Measurements from ENCODE around the gene HSPH1.

The HSPH1 gene

DNA sequence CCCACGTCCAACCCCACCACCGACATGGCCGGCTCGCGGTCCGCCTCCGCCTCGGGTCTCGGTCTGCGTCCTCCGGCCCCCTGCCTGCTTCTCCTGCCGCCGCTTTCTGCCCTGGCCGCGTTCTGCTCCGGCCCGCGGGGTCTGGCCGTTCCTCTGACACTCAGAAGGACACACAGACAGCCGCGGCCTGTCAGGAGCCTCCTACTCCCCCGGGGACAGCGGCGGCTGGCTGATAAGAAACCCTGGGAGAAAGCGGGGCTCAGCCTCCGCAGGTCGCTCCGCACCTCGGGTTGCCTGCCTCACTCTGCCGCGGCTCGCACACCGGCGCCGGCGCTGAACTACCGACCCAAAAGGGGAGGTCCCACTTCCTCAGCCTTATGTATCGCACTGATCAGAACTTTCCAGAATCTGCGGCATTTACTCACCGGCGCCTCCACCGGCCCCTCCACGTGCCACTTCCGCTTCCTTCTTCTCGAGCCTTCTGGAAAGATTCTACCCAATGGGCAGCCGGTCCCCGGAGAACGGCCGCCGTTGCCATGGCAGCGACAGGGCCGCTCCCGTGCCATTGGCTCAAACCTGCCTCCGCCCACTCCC lies at the start of gene HSPH1:
HSPH1 (minus strand) TSS at position 348 of the 594 bp plus-strand sequence; CDS start at position 26, 322 bp downstream.
- peak within 1 kb of the TSS; percentile 89 for H3K9ac ChIP-seq (ENCODE audit: low read length)
- no peaks in the 10 kb centered on the region for H3K27me3 ChIP-seq (ENCODE audit: control insufficient read depth, insufficient read depth, low read length)
- H3K27ac ChIP-seq (ENCODE audit: low read length), result peak within 1 kb of the TSS; percentile 80
- no peaks in the 10 kb centered on the region for H3K9me3 ChIP-seq (ENCODE audit: control insufficient read depth, low read depth, low read length)
- H3K4me1 ChIP-seq (ENCODE audit: control insufficient read depth, low read depth, low read length), result peaks cover 16% of the 10 kb centered on the region
- peak within 1 kb of the TSS; percentile 93 for H3K4me3 ChIP-seq (ENCODE audit: low read length)
- peaks cover 15% of the 10 kb centered on the region for H3K36me3 ChIP-seq (ENCODE audit: control insufficient read depth, low read depth, low read length)

DNA sequence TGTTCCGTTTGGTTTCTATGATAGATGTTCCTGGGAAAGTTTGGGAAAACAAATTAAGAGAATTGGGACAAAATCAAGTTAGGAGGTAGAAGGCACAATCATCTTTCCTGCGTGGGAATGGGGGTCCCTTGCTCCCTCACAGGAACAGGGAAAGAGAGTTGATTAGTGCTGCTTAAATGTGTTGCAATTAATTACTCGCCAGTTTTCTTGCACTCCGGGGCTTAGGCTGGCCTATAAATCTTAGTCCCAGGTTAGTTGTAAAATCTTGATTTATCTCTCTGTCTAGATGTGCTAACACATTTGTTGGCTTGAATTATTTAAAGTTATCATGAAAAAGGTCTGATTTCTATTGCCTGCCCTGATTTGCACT lies 48.1 kb upstream of the HSPH1 start:
- no peak overlapping the region for H3K4me3 ChIP-seq (ENCODE audit: low read length)
- no peak overlapping the region for H3K27ac ChIP-seq (ENCODE audit: low read length)

DNA sequence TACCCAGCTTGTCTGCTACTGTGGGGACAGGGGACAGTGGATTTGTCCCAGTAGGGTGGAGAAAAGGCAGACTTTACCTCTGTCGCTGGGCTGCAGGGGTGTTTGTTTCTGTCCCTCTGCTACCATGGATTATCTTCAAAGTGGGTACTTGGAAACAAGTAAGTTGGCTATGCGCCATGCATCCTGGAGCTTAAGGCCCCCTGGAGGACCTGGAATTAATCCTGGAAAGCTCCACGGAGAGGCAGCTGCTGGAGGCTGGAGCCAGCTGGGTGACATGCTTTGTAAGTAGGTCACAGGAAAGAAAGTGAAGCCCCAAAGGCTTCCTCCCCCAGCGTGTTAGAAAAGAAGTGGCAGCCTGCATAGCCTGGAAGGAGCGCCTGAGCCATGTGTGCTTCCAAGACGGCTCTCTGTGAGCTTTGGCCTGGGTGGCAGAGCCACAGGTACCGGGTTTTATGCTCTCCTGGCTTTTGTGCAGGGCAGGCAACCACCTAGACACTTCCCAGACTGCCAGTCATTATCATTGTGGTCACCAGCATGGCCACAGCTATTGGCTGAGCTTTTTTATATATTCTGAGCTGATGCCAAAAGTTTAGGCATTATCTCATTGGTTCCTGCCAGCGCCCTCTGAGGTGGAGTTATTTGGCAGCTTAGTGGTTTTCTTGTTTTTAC lies 47.6 kb upstream of the HSPH1 start:
- Histone ChIP-seq H3K27me3 (ENCODE audit: control insufficient read depth, insufficient read depth, low read length) (no peaks in the 10 kb centered on the region), H3K9ac (ENCODE audit: low read length) (no peak overlapping the region), H3K27ac (ENCODE audit: low read length) (no peak overlapping the region), H3K36me3 (ENCODE audit: control insufficient read depth, low read depth, low read length) (no peaks in the 10 kb centered on the region), H3K4me3 (ENCODE audit: low read length) (no peak overlapping the region), H3K9me3 (ENCODE audit: control insufficient read depth, low read depth, low read length) (no peaks in the 10 kb centered on the region), H3K4me1 (ENCODE audit: control insufficient read depth, low read depth, low read length) (peaks cover 18% of the 10 kb centered on the region)

More for the DNA sequence above, 48.1 kb upstream of the HSPH1 start:
- H3K36me3 ChIP-seq (ENCODE audit: control insufficient read depth, low read depth, low read length), result no peaks in the 10 kb centered on the region
- H3K4me1 ChIP-seq (ENCODE audit: control insufficient read depth, low read depth, low read length), result peaks cover 18% of the 10 kb centered on the region
- no peaks in the 10 kb centered on the region for H3K27me3 ChIP-seq (ENCODE audit: control insufficient read depth, insufficient read depth, low read length)
- no peak overlapping the region for H3K9ac ChIP-seq (ENCODE audit: low read length)
- H3K9me3 ChIP-seq (ENCODE audit: control insufficient read depth, low read depth, low read length), result no peaks in the 10 kb centered on the region

DNA sequence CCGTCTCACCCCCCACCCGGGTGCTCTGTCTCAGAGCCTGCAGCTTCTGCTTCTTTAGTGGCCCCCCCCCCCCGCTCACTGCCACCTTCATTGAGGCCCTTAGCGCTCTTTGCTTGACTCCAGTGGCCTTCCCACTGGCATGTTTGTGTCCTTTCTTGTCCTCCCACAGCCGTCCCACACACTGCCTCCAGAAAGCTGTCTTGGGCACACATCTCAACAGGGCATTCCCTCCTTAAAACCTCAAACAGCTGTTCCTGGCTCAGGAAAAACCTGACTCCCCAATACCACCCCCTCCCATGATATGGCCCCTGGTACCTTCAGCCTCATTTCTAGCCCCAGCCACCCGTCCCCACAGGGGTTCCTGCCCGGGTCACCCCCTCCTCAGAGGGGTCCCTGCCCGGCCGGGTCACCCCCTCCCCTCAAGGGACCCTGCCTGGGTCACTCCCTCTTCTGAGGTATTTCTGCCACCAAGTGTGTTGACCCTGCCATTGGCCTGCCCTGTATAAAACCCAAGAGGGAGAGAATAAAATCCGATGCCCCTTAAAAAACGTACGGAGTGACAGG lies 46.9 kb upstream of the HSPH1 start:
- H3K27me3 ChIP-seq (ENCODE audit: control insufficient read depth, insufficient read depth, low read length), result no peaks in the 10 kb centered on the region
- no peaks in the 10 kb centered on the region for H3K9me3 ChIP-seq (ENCODE audit: control insufficient read depth, low read depth, low read length)
- H3K9ac ChIP-seq (ENCODE audit: low read length), result no peak overlapping the region
- peaks cover 15% of the 10 kb centered on the region for H3K4me1 ChIP-seq (ENCODE audit: control insufficient read depth, low read depth, low read length)
- no peak overlapping the region for H3K27ac ChIP-seq (ENCODE audit: low read length)
- H3K4me3 ChIP-seq (ENCODE audit: low read length), result no peak overlapping the region
- no peaks in the 10 kb centered on the region for H3K36me3 ChIP-seq (ENCODE audit: control insufficient read depth, low read depth, low read length)

DNA sequence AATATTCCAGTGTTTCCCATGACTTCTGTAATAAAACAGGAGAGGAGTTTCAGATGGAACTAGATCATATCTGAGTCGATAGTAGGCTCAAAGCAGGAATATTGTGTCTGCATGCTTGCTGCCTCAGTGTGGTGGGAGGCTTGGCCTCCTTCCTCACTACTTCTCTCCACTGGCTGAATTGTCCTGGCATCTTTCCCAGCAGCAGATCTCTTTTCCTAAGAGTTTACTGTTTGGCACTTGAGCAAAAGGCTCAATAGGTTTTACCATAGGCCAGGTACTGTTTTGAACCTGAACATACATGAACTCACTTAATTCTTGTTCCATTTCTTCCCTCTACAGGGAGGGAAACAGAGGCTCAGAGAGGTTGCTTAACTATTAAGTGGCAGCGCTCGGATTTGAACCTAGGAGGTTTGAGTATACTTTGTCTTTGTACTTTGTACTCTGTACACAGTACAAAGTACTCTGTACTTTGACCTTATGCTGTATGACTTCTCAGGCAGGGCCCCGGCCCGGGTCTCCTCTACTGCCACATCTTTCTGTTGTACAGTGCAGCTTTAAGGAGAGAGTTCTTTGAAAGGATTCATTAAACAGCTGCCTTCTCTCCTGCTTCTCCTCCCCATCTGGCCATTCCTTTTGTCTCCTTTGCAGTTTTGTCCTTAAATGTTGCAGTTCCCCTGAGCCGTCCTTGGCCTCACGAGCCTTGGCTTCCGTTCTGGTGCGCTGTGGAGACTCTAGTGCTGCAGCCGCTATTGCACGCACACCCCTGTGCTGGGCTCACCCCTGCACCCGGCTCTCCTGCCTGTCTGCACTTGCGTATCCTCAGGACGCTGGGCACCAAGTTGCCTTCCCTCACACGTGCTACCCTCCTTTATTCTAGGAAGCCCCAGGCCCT lies 46.2 kb upstream of the HSPH1 start:
- Histone ChIP-seq H3K27me3 (ENCODE audit: control insufficient read depth, insufficient read depth, low read length) (no peaks in the 10 kb centered on the region), H3K4me1 (ENCODE audit: control insufficient read depth, low read depth, low read length) (peaks cover 15% of the 10 kb centered on the region), H3K36me3 (ENCODE audit: control insufficient read depth, low read depth, low read length) (no peaks in the 10 kb centered on the region), H3K9ac (ENCODE audit: low read length) (no peak overlapping the region), H3K9me3 (ENCODE audit: control insufficient read depth, low read depth, low read length) (no peaks in the 10 kb centered on the region), H3K4me3 (ENCODE audit: low read length) (no peak overlapping the region), H3K27ac (ENCODE audit: low read length) (no peak overlapping the region)

DNA sequence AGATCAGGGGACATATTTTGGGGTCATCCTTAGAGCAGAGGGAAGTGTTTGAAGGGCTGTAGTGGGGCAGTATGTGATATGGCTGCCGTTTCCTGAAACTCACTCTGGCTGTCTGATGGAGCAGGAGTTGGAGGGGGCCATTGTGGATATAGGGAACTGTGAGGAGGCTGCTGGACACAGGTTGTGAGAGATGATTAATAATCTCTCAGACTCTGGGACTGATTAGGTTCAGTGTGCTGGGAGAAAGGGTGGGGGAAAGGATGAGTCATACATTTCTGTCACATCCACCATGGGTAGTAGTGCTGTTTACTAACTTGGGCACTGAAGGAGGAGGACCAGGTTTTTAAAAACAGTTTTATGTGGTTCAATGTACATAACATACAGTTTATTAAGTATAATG lies 42.9 kb upstream of the HSPH1 start:
- peaks cover 8% of the 10 kb centered on the region for H3K27me3 ChIP-seq (ENCODE audit: control insufficient read depth, insufficient read depth, low read length)
- H3K27ac ChIP-seq (ENCODE audit: low read length), result no peak overlapping the region
- no peak overlapping the region for H3K9ac ChIP-seq (ENCODE audit: low read length)
- H3K4me3 ChIP-seq (ENCODE audit: low read length), result no peak overlapping the region
- no peaks in the 10 kb centered on the region for H3K9me3 ChIP-seq (ENCODE audit: control insufficient read depth, low read depth, low read length)
- H3K4me1 ChIP-seq (ENCODE audit: control insufficient read depth, low read depth, low read length), result peaks cover 6% of the 10 kb centered on the region
- H3K36me3 ChIP-seq (ENCODE audit: control insufficient read depth, low read depth, low read length), result no peaks in the 10 kb centered on the region

DNA sequence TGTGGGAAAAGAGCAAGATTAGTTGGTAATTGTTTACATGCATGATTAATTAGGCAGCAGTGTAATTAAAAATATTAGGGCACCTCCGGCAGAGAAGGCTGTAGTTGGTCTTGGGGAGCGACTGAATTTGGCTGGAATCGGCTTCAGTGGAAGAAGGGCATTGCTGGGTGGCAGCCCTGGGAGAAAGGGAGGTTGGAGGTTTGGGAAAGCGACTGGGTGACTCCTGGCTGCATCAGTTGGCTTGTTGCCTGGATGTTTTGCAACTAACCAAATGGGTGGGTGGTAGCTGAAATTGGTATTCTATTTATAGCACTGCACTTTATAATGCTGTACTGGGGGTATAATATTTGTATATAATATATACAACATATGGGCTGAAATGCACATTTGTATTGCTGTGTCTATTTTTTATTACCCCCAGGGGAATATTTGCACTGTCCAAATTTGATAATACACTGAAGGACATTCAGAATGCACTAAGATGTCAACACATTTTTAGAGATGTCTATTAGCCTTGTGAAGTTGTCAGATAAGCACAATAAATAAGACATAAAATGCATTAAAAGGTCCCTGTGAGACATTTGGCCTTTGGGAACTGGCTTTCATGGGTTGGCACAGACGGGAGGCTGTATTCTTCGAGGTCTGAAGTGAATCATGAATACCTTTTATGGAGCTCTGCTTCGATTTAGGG lies 39.8 kb upstream of the HSPH1 start:
- Histone ChIP-seq H3K27ac (ENCODE audit: low read length) (no peak overlapping the region), H3K9ac (ENCODE audit: low read length) (no peak overlapping the region)

DNA sequence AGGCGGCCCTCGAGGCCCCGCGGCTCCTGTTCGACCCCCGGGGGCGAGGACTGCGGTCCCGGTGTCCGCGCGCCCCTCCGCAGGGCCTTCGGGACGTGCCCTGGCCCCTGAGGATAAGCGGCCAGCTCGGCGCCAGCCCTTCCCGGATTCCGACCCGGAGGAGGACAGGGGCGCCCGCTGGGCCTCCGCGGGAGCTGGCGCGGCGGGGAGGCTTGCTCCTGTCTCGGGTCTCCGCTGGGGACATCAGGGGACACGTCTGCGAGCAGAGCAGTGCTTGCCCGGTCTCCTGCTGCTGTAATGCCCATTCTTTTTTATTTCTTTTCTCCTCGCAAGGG lies 38.9 kb upstream of the HSPH1 start:
- no peak overlapping the region for H3K27ac ChIP-seq (ENCODE audit: low read length)
- no peaks in the 10 kb centered on the region for H3K36me3 ChIP-seq (ENCODE audit: control insufficient read depth, low read depth, low read length)
- no peaks in the 10 kb centered on the region for H3K4me1 ChIP-seq (ENCODE audit: control insufficient read depth, low read depth, low read length)
- peak overlapping the region; percentile 25 for H3K9ac ChIP-seq (ENCODE audit: low read length)
- H3K9me3 ChIP-seq (ENCODE audit: control insufficient read depth, low read depth, low read length), result no peaks in the 10 kb centered on the region
- H3K4me3 ChIP-seq (ENCODE audit: low read length), result peak overlapping the region; percentile 63
- peaks cover 14% of the 10 kb centered on the region for H3K27me3 ChIP-seq (ENCODE audit: control insufficient read depth, insufficient read depth, low read length)

More for the DNA sequence above, 39.8 kb upstream of the HSPH1 start:
- H3K9me3 ChIP-seq (ENCODE audit: control insufficient read depth, low read depth, low read length), result no peaks in the 10 kb centered on the region
- H3K4me3 ChIP-seq (ENCODE audit: low read length), result peak overlapping the region; percentile 63
- no peaks in the 10 kb centered on the region for H3K4me1 ChIP-seq (ENCODE audit: control insufficient read depth, low read depth, low read length)
- no peaks in the 10 kb centered on the region for H3K36me3 ChIP-seq (ENCODE audit: control insufficient read depth, low read depth, low read length)
- H3K27me3 ChIP-seq (ENCODE audit: control insufficient read depth, insufficient read depth, low read length), result peaks cover 14% of the 10 kb centered on the region

DNA sequence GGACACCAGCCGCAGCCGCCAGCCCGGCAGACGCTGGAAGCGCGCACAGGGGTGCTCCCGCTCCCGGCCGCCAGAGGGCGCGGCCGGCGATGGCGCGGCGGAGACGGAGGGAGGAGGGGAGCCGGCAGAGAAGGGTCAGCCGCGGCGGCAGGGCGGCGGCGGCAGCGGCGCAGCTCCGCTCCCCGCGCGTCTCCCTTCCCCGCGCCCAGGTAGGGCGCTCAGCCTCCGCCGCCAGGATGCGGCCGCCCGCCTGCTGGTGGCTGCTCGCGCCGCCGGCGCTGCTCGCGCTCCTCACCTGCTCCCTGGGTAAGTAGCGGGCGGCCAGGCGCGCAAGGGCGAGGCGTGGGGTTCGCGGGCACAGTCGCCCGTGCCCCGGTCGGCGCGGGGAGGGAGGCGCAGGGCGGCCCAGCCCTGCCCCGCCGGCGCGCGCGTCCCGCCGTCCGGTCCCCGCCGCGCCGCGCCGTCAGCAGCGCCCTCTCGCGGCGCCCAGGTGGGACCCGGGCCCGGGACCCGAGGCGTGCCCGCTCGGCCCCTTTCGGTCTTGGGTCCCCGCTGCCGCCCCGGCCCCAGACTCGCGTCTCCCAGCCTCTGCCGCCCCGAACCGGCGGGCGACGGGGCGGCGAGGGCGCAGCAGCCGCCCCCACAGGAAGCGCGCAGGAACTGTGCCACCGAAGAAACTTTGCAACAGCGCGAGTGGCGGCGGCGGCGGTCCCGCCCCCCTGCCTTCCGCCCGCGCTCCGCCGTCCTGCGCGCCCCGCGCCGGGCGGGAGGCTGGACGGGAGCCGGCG lies 38.3 kb upstream of the HSPH1 start, which contains the start of gene B3GLCT:
B3GLCT (plus strand) TSS at position 127 of the 788 bp plus-strand sequence; CDS start at position 237, 110 bp downstream.
- Histone ChIP-seq H3K36me3 (ENCODE audit: control insufficient read depth, low read depth, low read length) (no peaks in the 10 kb centered on the region), H3K27me3 (ENCODE audit: control insufficient read depth, insufficient read depth, low read length) (peaks cover 14% of the 10 kb centered on the region), H3K27ac (ENCODE audit: low read length) (no peak within 1 kb of the TSS), H3K4me1 (ENCODE audit: control insufficient read depth, low read depth, low read length) (no peaks in the 10 kb centered on the region), H3K9me3 (ENCODE audit: control insufficient read depth, low read depth, low read length) (no peaks in the 10 kb centered on the region), H3K9ac (ENCODE audit: low read length) (peak within 1 kb of the TSS; percentile 25), H3K4me3 (ENCODE audit: low read length) (peak within 1 kb of the TSS; percentile 63)

DNA sequence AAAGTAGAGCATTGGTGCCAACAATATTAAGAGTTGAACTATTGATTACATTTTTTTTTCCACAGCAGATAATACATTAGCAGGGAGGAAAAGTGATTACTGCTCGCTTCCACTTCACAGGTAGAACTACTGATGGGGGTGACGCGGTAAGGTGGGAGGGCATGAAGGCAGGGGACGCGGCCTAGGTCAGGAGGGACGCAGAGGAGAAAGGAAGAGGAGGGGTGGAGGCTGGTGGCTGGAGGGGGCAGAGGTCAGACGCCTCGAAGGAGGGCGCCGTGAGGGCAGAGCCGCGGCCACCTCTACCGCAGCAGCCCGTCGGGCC lies 37.8 kb upstream of the HSPH1 start:
- peaks cover 14% of the 10 kb centered on the region for H3K27me3 ChIP-seq (ENCODE audit: control insufficient read depth, insufficient read depth, low read length)
- H3K4me1 ChIP-seq (ENCODE audit: control insufficient read depth, low read depth, low read length), result no peaks in the 10 kb centered on the region
- no peak overlapping the region for H3K9ac ChIP-seq (ENCODE audit: low read length)
- H3K36me3 ChIP-seq (ENCODE audit: control insufficient read depth, low read depth, low read length), result no peaks in the 10 kb centered on the region
- no peaks in the 10 kb centered on the region for H3K9me3 ChIP-seq (ENCODE audit: control insufficient read depth, low read depth, low read length)
- peak overlapping the region; percentile 50 for H3K4me3 ChIP-seq (ENCODE audit: low read length)
- no peak overlapping the region for H3K27ac ChIP-seq (ENCODE audit: low read length)
